Caco-2 (cell line): Measurements from ENCODE around the gene INPP4B. TPM values are rescaled to one million over a fixed set of nuclear protein-coding genes. Genes with fewer than 3 reads are reported as not detected.

Source experiments
- BruUV-seq: library from RNA; stranded (reverse); fragments of 400-500 nt; replicated peaks from 2 replicates; lab custom pipeline; 2021; lab: Mats Ljungman, UMichigan
- CTCF ChIA-PET: fragments of 300-600 bp; sonication (Branson Sonifier 250); formaldehyde crosslinking; loops from one replicate; lab custom pipeline; 2022; ENCODE audit warnings: antibody characterized with exemption; lab: Charles Lee
- POLR2A ChIA-PET: fragments of 300-600 bp; sonication (Branson Sonifier 250); formaldehyde crosslinking; loops from one replicate; lab custom pipeline; 2022; ENCODE audit warnings: antibody characterized with exemption; lab: Charles Lee
- DNase-seq, 2 experiments: peaks; one replicate each; pipeline versions ENCODE4 v3.0.0 to v3.0.0-alpha.2; 2020 to 2022
- H3K27me3 ChIP-seq: replicated peaks from 2 replicates; pipeline ENCODE4 v1.6.0; 2011; ENCODE audit warnings: low read length; ENCODE audit not compliant: control insufficient read depth, insufficient read depth
- H3K36me3 ChIP-seq: 2 replicates; pipeline ENCODE4 v1.5.1; 2011; ENCODE audit warnings: low read length; ENCODE audit not compliant: control insufficient read depth, insufficient read depth
- H3K4me1 ChIP-seq: fragments of 250-450 bp; sonication (Bioruptor Pico); 2 replicates; pipeline ENCODE4 v1.5.1; 2020; ENCODE audit warnings: mild to moderate bottlenecking
- H3K4me3 ChIP-seq: 2 replicates; pipeline ENCODE4 v1.5.1; 2011; ENCODE audit warnings: low read depth, mild to moderate bottlenecking, control low read depth, low read length
- H3K9me3 ChIP-seq: fragments of 250-450 bp; sonication (Bioruptor Pico); 2 replicates; pipeline ENCODE4 v1.5.1; 2020; ENCODE audit warnings: mild to moderate bottlenecking, moderate library complexity
- H3K27ac Mint-ChIP-seq: one replicate; pipeline ENCODE4 v1.8.0; 2022; ENCODE audit warnings: mixed read lengths; ENCODE audit not compliant: unreplicated experiment
- H3K27me3 Mint-ChIP-seq: one replicate; pipeline ENCODE4 v1.8.0; 2022; ENCODE audit warnings: mixed read lengths; ENCODE audit not compliant: insufficient read depth, unreplicated experiment
- H3K36me3 Mint-ChIP-seq: one replicate; pipeline ENCODE4 v1.8.0; 2022; ENCODE audit warnings: mild to moderate bottlenecking, mixed read lengths; ENCODE audit not compliant: insufficient read depth, unreplicated experiment
- H3K4me1 Mint-ChIP-seq: one replicate; pipeline ENCODE4 v1.8.0; 2022; ENCODE audit warnings: low read depth, mixed read lengths; ENCODE audit not compliant: unreplicated experiment
- H3K4me3 Mint-ChIP-seq: one replicate; pipeline ENCODE4 v1.8.0; 2022; ENCODE audit warnings: mild to moderate bottlenecking, moderate library complexity, mixed read lengths; ENCODE audit not compliant: unreplicated experiment
- H3K9me3 Mint-ChIP-seq: one replicate; pipeline ENCODE4 v1.8.0; 2022; ENCODE audit warnings: mixed read lengths; ENCODE audit not compliant: unreplicated experiment
- intact Hi-C: fragments of 100-400 bp; cut with micrococcal nuclease; formaldehyde crosslinking; loops from one replicate; pipeline ENCODE4 v1.10.0; 2022; ENCODE audit not compliant: unreplicated experiment
- total RNA-seq: library from RNA; stranded (reverse); gene quantifications from 2 replicates; pipeline ENCODE4 v1.2.3, GENCODE V29; 2022
- TF ChIP-seq, protein P1 (sequence below), 2 experiments: fragments of 200-600 bp in 1 of 2; IDR thresholded peaks; 1 replicate in 1 of 2; 2 replicates in 1 of 2; pipeline versions ENCODE4 v1.5.1 to v1.8.0; 2011 to 2022; ENCODE audit warnings: antibody characterized with exemption in 1 of 2, control low read depth in 1 of 2, inconsistent platforms in 1 of 2, low read depth in 1 of 2, low read length in 1 of 2, mild to moderate bottlenecking in 1 of 2, moderate library complexity in 1 of 2; ENCODE audit not compliant: insufficient read depth in 1 of 2, severe bottlenecking in 1 of 2, unreplicated experiment in 1 of 2

Gene INPP4B
- total RNA-seq, 1 experiment from 2014 or later, result 10.3 TPM

- no TSS peak for BruUV-seq
- H3K4me3 ChIP-seq, result no peak overlapping the region
- no peaks in the 10 kb centered on the region for H3K4me1 Mint-ChIP-seq
- no peaks in the 10 kb centered on the region for H3K36me3 ChIP-seq
- ChIA-PET POLR2A (no interaction called here), CTCF (no interaction called here)
- no peaks in the 10 kb centered on the region for H3K9me3 ChIP-seq
- intact Hi-C loops, result no loop called here
- no peaks in the 10 kb centered on the region for H3K27me3 ChIP-seq
- H3K27ac Mint-ChIP-seq, result no peak overlapping the region
- peaks cover 8% of the 10 kb centered on the region for H3K9me3 Mint-ChIP-seq
- TF ChIP-seq, protein P1, sequence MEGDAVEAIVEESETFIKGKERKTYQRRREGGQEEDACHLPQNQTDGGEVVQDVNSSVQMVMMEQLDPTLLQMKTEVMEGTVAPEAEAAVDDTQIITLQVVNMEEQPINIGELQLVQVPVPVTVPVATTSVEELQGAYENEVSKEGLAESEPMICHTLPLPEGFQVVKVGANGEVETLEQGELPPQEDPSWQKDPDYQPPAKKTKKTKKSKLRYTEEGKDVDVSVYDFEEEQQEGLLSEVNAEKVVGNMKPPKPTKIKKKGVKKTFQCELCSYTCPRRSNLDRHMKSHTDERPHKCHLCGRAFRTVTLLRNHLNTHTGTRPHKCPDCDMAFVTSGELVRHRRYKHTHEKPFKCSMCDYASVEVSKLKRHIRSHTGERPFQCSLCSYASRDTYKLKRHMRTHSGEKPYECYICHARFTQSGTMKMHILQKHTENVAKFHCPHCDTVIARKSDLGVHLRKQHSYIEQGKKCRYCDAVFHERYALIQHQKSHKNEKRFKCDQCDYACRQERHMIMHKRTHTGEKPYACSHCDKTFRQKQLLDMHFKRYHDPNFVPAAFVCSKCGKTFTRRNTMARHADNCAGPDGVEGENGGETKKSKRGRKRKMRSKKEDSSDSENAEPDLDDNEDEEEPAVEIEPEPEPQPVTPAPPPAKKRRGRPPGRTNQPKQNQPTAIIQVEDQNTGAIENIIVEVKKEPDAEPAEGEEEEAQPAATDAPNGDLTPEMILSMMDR (IDR thresholded peaks at IDR 0.05; ENCODE audit: insufficient read depth in 1 of 2, low read depth in 1 of 2, low read length in 1 of 2, severe bottlenecking in 1 of 2, unreplicated experiment in 1 of 2), result no peak
- no peak overlapping the region for H3K4me3 Mint-ChIP-seq
- peaks cover 7% of the 10 kb centered on the region for H3K36me3 Mint-ChIP-seq
- peaks cover 3% of the 10 kb centered on the region for H3K27me3 Mint-ChIP-seq
- DNase-seq, result no peak
- 0 out of 2 replicates have a peak, but pooled peaks cover 4% of the 10 kb centered on the region for H3K4me1 ChIP-seq
These were observed 529.2 kb downstream of the INPP4B start for GRCh38 chr4:142316913-142317312.

GRCh38 chr4:142316025-142316424 lies 530.1 kb downstream of the INPP4B start:
- CTCF ChIA-PET, result no interaction called here

DNA sequence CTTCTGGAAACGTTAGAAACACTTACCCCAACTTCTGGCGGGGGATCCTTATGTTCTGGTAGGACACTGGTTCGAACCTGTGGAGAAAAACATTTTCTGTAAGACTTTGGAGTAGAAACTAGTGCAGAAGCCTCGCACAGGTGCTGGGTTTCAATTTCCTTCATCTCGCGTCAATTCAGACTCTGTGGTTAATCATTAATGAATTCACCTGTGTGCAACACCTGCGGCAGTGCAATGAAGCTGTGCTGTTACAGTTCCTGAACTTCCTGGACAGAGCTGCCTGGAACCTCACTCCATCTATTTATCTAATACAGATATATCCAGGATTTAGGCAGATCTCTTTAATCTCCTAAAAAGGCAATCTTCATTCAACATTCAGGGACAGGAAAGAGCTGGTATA lies 531.4 kb downstream of the INPP4B start:
- peaks cover 3% of the 10 kb centered on the region for H3K27me3 Mint-ChIP-seq
- Histone ChIP-seq H3K4me1 (0 out of 2 replicates have a peak, but pooled peaks cover 4% of the 10 kb centered on the region), H3K27me3 (no peaks in the 10 kb centered on the region), H3K36me3 (no peaks in the 10 kb centered on the region), H3K4me3 (no peak overlapping the region), H3K9me3 (no peaks in the 10 kb centered on the region)
- BruUV-seq, result no TSS peak
- no peaks in the 10 kb centered on the region for H3K9me3 Mint-ChIP-seq
- DNase-seq, result peak; percentile 55 to 64
- POLR2A ChIA-PET, result no interaction called here
- TF ChIP-seq, protein P1 (IDR thresholded peaks at IDR 0.05; ENCODE audit: insufficient read depth in 1 of 2, low read depth in 1 of 2, low read length in 1 of 2, severe bottlenecking in 1 of 2, unreplicated experiment in 1 of 2), result no peak
- H3K36me3 Mint-ChIP-seq, result peaks cover 7% of the 10 kb centered on the region
- CTCF ChIA-PET, result no interaction called here
- no peaks in the 10 kb centered on the region for H3K4me1 Mint-ChIP-seq
- H3K27ac Mint-ChIP-seq, result no peak overlapping the region
- no peak overlapping the region for H3K4me3 Mint-ChIP-seq
- intact Hi-C loops, result no loop called here

More at GRCh38 chr4:142316025-142316424, 530.1 kb downstream of the INPP4B start:
- 0 out of 2 replicates have a peak, but pooled peaks cover 4% of the 10 kb centered on the region for H3K4me1 ChIP-seq
- no peaks in the 10 kb centered on the region for H3K27me3 ChIP-seq
- no peaks in the 10 kb centered on the region for H3K36me3 ChIP-seq
- BruUV-seq, result no TSS peak
- Mint-ChIP-seq H3K27ac (no peak overlapping the region), H3K4me1 (no peaks in the 10 kb centered on the region), H3K4me3 (no peak overlapping the region), H3K9me3 (peaks cover under 1% of the 10 kb centered on the region), H3K36me3 (peaks cover 7% of the 10 kb centered on the region), H3K27me3 (peaks cover 3% of the 10 kb centered on the region)
- intact Hi-C loops, result no loop called here
- H3K9me3 ChIP-seq, result no peaks in the 10 kb centered on the region
- POLR2A ChIA-PET, result no interaction called here
- H3K4me3 ChIP-seq, result no peak overlapping the region
- TF ChIP-seq, protein P1 (IDR thresholded peaks at IDR 0.05; ENCODE audit: insufficient read depth in 1 of 2, low read depth in 1 of 2, low read length in 1 of 2, severe bottlenecking in 1 of 2, unreplicated experiment in 1 of 2), result no peak
- DNase-seq, result no peak
